GM18520 (cell line): ENCODE measurements around the gene CCL20.

Experiments used
- ATAC-seq: cut with Tn5 transposase; IDR thresholded peaks from one replicate; pipeline ENCODE4 v1.9.1; 2021; ENCODE audit not compliant: unreplicated experiment

The CCL20 gene

DNA sequence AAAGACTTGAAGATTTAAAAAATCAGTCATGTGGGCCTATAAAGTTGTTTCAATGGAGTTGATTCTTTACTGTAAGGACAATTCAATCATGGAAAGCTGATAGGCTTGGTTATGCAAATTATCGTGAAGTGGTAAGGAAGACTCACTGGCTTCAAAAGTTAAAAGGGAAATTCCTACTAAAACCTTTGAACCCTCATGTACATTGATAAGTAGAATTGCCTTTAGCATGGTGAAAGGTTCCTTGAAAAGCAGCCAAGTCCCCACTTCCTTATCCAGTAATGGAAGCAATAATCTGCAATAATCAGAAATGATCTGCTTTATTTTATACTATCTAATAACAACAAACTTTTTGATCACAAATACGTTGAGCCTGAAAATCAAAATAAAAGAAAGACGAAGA lies 14.4 kb upstream of the CCL20 start:
- no peak for ATAC-seq

DNA sequence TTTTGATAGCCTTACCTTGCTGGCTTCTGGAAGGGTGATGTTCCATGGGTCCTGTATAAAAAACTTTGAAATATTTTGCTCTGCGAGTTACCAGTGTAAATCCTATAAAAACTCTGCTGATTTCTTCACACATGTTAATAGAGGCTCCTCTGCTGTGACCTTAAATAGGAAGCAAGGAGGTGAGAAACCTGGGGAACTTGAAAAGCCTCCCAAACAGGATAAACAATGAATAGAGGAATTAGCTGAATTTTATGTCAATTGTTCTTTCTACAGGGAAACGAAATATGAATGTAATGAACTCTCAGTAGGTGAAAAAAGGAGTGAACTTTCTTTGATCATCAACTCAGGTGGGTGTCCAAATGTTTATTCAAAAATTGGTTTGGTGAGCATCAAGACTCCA lies 10.8 kb upstream of the CCL20 start:
- no peak for ATAC-seq

DNA sequence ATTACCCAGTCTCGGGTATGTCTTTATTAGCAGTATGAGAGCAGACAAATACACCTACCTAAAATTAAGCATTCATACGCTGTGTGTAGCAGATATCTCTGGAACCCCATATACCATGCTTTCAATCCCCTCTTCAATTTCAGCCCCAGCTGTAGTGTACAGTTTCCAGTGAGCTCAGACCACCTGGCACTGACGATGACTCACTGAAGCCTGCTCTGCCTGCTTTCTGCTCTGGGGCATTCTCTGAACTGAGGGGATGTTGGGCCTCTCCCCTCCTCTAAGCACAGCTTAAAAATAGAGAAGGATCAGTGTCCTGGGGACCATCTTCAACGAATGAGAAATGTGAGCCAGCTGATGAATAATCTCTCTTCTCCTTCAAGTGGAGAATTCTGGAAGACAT lies 8.7 kb upstream of the CCL20 start:
- ATAC-seq: no peak

DNA sequence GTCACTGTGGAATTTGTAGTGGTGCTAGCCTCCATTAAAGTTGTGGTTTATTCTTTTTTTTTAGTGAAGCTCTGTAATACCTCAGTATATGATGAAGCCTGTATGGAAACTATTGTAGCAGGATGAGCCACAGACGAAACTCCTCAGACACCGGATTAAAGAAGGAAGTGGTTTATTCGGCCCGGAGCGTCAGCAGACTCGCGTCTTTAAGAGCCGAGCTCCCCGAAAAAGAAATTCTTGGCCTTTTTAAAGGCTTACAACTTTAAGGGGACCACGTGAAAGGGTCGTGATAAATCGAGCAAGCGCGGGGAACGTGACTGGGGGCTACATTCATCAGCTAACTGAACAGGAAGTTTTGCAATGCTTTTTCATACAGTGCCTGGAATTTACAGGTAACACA lies 8.1 kb upstream of the CCL20 start:
- no peak for ATAC-seq

DNA sequence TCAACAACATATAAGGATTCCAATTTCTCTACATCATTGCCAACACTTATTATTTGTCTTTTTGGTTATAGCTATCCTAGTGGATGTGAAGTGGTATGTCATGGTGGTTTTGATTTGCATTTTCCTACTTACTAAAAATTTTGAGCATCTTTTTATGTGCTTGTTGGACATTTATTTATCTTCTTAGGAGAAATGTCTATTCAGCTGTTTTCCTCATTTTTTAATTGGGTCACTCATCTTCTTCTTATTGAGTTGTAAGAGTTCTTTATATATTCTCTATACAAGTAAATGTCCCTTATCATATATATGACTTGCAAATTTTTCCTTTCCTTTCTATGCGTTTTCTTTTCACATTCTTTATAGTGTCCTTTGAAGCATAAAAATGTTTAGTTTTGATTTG lies 4.7 kb upstream of the CCL20 start:
- ATAC-seq: no peak

DNA sequence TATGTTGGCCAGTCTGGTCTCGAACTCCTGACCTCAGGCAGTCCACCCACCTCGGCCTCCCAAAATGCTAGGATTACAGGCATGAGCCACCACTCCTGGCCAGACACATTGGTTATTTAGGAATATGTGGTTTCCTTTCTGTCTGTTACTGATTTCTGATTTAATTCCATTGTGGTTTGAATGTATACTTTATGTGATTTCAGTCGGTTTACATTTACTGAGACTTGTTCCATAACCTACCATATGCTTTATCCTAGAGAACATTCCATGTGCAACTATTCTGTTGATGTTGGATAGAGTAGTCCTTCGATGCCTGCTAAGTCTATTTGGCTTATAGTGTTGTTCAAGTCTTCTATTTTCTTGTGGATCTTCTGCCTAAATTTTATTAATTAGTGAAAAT lies 1.6 kb upstream of the CCL20 start:
- ATAC-seq: no peak

DNA sequence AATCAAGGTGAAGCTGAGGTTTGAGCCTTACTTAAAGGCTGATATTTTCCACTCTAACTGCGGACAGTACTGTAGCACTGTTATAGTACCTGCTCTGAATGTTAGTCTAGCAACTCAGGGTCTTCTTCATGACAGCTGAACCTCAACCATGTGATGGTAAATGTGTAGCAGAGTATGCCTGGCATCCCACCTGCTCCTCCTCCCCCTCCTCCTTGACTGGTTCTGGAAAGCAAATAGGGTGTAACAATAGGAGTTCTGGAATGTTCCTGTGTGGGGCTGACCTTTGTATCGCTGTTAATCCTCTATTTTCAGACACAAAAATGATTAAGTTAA lies 447 bp upstream of the CCL20 start:
- no peak for ATAC-seq

DNA sequence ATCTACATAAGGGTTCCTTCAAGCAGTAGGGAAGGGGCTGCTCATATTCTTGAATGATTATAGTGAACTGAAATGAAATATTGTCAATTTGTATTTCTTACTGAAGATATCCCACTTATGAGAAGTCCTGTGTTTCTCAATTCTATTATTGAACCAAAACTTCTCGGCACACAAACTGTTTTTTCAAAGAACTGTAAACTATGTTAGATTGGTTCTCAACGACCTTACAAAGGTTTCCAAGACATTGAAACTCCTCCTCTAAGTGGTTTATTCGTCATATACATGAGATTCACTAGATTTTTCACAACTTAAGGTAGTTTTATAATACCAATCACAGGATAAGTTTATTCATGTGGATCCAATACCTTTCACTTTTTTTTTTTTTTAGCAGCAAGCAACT lies 1.4 kb downstream of the CCL20 start:
- no peak for ATAC-seq

DNA sequence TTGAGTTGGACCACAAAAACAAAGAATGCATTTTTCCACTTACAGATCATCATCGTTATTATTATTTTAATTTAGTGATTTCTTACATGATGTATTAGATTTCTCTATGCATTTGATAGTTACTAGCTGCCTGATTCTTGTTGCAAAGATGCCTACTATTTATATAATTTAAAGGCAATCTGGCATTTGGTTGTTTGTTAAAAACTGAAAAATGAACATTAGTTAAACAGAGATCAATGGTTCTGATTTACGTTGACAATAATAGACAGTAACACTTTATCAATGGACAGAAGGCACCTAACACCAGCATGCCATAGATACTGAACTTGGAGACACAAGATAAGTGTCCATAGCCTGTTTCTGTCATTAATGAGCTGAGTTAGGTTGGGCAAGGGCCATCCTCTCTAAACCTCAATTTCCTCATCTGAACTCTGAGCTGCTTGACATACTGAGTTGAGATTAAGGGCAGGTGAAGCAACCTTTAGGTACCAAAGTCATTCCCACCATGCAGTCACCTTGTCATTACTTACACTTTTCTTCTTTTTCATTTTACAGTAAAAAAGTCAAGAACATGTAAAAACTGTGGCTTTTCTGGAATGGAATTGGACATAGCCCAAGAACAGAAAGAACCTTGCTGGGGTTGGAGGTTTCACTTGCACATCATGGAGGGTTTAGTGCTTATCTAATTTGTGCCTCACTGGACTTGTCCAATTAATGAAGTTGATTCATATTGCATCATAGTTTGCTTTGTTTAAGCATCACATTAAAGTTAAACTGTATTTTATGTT lies 3.1 kb downstream of the CCL20 start:
- ATAC-seq: no peak

DNA sequence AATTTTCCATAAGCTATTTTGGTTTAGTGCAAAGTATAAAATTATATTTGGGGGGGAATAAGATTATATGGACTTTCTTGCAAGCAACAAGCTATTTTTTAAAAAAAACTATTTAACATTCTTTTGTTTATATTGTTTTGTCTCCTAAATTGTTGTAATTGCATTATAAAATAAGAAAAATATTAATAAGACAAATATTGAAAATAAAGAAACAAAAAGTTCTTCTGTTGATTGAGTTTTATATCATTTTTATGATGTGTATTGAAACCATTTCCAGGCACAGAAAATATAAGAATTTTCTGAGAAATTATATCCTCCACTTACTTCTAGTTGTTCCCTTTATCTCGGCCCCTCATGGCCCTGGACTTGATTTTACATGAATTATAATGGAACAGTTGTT lies 3.7 kb downstream of the CCL20 start:
- ATAC-seq: no peak

DNA sequence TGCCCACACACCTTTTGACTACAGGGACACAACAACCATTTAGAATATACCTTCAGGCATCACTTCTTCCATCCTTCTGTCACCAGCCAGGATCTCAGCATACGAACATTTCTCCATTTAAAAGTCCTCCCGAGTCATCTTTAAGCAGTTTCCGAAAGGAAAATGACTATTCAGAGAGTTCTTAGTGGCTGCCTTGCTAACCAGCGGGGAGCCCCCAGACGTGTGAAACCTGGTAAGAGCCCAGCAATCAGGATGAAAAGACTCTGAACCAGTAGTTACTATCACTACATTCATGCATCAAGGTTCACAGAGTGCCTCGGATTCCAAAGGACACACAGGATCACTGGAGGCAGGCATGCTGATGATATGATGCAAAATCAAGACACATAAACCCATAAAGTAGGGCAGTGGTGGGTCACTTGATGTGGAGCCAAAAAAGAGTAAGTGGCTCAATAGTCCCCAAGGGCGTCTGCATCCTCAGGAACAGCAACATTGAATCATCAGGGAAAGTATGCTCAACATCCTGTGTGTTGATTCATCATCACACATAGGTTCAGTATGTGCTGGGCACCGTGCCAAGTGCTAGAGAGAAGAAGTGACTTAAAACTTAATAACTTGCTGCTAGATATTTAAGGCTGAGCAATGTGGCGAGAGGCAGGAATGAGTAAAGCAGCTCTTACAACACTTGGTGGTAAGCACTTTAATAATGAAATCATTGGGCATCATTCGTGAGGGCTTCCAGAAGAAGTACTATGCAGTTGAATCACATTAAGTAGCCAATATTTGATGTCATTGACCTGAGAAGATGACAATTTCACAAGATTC lies 4.4 kb downstream of the CCL20 start:
- ATAC-seq: peak; percentile 70

DNA sequence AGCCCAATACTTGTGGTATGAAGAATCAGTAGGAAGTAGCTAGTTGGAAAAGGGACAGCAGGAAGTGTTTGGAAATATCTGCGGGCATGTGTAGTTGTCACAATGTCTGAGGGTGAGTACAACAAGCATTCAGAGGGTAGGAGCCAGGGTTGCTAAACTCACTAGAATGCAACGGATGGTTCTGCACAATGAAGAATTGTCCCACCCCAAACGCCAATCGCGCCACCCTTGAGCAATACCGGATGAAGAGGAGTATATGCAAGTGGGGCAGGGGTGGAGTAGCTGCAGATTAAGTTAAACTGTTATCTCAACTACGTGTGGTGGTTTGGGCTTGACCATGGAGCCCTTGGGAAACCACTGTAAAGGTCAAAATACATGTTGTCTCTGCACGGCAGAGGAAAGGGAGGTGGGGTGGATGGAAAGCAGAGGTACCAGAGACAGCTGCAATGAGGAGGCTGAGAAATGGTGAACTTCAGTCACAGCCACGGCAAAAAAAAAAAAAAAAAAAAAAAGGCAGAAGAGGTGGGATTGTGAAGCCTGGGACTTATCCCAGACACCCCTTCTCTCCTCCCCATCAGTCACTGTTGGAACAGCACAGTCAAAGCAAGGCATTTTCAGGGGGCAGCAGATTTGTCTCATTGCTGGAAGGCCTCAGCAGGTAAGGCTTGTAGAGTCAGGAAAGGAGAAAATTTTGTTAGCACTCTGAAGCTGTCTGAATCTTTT lies 5.2 kb downstream of the CCL20 start:
- no peak for ATAC-seq

DNA sequence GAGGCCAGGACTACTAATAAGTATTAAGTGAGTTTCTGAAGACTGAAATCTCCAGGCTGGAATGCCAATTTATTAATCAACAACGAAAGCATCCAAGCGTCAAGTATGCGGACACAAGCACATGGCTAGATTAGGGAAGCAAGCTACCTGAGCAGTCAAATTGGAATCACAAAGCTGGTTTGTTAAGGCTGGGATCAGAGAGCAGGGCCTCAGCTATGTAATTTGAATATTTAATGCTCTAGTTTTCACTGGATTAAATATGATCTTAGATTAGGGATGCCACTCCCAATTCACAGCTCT lies 5.7 kb downstream of the CCL20 start:
- ATAC-seq: no peak

DNA sequence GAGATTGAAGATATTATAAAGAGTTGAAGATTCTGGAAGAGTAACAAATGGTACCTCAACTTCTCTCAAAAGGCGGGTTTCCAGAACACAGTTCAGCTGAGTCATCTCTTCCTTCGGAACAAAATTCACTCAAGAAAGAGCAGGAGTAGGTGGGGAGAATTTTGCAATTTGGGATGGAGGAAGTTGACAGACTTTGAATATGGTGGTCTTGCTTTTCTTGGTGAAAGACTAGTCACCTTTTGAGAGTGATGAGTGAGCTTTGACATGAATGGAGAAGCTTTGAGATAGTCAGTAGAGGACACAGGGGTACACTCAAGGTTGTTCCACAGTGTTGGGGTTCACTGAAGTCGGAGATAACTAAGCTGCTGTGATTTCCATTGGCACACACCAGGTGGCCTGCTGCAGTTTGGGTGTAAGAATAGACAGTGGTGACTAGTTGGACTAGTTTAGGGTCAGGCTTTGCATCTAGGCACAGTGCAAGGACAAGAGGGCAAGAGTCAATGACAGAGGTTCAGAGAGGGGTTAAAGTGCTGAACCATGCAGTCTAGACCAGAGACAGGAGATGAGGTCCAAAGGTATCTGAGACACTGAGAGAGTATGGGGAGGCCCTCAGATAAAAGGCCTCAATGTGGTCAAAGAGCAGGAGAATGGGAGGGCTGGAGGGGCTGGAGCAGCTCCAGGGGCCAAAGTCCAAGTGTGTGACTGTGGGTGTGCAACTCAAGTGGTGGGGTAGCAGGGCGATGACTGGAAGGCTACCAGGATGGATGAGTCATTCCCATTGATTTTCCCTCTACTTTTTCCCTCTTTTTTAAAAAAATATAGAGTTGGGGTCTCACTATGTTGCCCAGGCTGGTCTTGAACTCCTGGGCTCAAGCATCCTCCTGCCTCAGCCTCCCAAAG lies 7.7 kb downstream of the CCL20 start:
- ATAC-seq: no peak

DNA sequence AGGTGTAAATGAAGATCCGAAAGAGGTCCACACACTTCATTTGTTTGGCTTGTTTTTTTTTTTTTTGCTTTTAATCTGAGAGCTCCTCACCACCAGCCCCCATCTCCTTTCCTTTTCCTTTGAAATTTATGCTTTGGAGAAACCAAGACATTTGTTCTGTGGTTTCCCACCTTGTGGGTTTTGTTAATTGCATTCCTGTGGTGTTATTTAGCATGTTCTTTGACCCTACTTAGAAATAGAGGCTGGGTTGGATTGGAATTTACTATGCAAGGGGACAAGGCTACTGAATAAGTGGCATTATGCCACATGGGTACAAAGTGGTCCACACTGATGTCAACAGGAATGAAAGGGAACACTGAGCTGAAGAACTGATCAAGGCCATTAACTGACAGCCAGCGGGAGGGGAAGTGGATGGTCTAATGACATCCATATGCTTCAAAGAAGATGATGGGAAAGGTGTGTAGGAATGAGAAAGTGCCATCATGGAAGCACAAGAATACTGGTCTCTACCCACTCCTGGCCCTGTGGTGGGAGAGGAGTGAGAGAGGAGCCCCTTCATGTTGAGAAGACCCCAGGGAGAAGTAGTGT lies 8.9 kb downstream of the CCL20 start:
- ATAC-seq: no peak

DNA sequence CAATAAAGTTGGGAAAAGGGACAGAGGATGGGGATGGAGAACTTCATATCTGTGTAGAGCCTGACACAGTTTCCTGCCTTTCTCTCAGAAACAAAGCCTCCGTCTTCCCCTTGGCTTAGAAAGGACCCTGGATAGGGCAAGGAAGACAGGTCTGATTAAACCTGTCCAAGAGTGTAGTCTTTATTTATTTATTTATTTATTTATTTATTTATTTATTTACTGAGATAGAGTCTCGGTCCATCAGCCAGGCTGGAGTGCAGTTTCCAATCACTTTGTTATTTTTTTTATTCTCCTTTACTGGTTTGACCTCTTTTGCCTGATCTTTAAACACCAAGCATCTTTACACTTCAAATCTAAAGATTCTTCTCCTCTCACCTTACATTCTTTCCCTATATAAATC lies 10.3 kb downstream of the CCL20 start:
- no peak for ATAC-seq

DNA sequence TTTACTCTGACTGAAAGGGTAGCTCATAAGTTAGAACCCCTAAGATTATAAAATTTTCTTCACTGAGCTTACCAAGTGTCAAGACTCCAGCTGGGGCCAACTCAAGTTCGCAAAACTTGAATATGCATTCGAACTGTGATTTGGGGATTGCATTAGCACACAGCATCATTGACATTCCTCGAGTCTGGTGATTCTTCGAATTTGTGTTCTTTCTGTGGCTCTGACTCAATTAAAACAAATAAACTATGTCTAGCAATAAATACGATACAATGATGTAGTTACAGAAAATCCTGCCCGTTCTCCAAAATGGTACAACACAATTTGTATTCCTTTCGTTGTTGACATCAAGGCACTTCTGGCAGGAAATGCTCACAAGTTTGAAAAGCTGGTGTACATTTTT lies 11.1 kb downstream of the CCL20 start:
- no peak for ATAC-seq

DNA sequence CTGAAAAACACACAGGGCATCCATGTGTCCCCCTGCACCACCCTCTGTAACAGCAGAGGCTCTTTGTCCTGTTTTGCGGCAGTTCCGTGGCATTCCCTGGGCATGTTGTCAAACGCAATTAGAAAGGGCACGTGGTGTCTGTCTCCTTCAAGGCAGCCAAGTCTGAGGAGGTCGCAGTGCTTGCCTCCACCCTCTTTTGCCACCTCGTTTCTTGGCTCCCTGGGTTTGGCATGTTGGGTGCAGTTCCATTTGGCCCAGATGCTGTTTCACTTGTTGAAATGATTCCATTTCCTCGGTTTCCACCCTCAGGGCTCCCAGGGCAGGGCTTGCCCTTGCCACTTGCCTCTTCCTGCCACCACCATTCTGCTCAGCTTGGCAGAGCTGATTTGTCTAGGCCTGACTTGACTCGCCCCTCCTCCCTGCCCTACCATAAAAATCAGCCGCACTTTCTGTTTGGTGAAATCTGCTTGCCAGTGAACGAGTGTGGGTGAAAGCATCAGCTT lies 12.4 kb downstream of the CCL20 start:
- ATAC-seq: no peak

DNA sequence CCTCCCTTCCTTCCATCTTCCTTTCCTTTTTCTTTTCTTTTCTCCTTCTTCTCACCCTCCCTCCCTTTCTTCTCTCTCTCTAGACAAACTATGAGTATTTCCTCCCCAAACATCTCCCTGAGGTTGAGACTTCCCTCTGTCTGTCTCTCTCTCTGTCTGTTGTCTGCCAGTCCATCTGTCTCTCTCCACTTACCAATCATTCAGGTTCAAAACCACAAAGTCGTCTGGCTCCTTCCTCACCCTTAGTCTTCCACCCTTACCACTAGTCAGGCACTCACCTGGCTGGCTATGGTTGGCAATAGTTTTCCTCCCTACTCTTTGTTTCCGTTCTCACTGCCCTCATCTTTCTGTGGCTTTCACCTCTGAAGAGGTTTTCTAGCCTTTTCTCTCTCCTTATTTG lies 12.9 kb downstream of the CCL20 start:
- ATAC-seq: no peak

DNA sequence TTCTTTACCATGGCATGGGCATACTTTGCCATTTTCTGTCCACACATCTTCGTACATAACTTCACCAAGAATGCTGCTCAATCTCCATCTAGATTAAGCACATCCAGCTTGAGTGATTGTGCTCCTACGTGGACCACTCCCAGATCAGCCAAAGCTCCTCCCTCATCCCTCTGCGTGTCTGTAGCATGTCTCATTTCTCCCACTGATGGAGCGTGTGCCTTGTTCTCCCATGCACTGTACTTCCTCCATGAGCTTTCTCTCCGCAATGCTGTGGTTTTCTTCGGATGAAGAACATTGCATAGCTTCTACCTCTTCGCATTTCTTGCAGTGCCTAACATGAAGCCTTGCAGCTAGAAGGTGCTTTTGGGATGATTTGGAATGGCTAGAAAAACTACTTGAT lies 13.5 kb downstream of the CCL20 start:
- ATAC-seq: no peak

DNA sequence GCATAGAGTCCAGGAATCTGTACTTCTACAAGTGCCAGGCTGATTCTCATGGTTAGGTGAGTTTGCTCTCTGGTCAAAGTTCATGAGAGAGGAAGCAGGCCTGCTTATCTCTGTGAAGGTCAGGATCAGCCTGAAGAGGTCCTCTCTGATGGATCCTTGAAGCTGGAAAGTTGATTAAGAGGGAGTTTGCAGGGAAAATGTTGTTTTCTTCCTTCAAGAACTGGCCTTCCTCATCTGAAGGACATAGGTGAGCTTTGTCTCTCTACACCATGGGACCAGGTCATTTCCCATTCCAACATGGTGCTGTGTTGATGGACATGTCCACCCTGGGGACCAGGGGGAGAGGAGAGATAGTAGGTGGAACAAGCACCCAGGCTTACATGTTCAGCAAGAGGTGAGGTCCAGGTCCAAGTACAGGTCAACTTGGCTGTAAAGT lies 14.9 kb downstream of the CCL20 start:
- no peak for ATAC-seq
